LoVo (cell line): ENCODE data around the gene APOA5.
"Not testable (repeated sequence)": the region's sequence is repeated elsewhere in the genome, so short reads cannot be mapped to it uniquely, and the experiment has no call there.

Experiments
- DNase-seq: peaks from one replicate; pipeline ENCODE4 v3.0.0-alpha.2; 2016; ENCODE audit warnings: low spot score

Gene APOA5, protein sequence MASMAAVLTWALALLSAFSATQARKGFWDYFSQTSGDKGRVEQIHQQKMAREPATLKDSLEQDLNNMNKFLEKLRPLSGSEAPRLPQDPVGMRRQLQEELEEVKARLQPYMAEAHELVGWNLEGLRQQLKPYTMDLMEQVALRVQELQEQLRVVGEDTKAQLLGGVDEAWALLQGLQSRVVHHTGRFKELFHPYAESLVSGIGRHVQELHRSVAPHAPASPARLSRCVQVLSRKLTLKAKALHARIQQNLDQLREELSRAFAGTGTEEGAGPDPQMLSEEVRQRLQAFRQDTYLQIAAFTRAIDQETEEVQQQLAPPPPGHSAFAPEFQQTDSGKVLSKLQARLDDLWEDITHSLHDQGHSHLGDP

DNA sequence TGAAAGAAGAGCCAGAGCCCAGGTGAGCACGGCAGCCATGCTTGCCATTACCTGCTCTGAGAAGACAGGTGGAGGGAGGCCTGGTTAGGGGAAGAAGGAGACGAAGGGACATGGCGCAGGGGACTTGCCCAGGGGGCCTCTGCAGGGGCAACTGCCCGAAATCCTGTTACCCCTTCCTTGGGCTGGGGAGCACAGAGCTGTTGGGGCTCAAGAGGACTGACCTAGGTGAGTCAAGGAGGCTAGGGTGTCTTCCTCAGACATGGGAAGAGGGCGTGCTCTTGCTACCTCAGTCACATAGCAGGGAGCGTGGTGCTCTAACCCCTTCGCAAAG, at the start of gene APOA5:
APOA5 (minus strand) TSS at position 67 of the 331 bp plus-strand sequence; CDS start at position 48, 19 bp downstream.
- no peak for DNase-seq

DNA sequence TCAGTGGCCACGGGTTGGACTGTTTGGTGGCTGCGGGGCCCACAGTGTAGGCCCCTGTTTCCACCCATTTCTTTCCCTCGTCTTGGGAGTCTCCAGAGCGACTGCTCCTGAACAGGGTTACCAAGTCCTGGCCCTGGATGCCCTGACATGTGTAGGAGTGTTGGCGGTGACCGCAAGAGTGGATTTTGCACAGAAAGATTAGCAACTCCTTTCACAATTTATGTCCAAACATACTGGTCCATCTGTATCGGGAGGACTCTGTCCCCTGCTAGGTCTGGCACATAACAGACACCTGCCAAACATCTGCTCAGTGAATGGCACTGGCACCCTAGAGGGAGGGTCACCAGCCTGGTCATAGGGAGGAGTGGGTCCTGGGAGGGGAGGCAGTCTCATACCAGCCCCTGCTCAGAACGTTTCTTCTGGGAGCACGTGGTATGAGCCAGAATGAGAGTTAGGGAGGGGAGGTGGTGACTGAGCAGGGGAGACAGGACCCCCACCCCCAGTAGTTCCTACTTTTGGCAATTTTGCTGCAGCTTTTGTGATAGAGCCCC, 49.1 kb upstream of the APOA5 start:
- no peak for DNase-seq

DNA sequence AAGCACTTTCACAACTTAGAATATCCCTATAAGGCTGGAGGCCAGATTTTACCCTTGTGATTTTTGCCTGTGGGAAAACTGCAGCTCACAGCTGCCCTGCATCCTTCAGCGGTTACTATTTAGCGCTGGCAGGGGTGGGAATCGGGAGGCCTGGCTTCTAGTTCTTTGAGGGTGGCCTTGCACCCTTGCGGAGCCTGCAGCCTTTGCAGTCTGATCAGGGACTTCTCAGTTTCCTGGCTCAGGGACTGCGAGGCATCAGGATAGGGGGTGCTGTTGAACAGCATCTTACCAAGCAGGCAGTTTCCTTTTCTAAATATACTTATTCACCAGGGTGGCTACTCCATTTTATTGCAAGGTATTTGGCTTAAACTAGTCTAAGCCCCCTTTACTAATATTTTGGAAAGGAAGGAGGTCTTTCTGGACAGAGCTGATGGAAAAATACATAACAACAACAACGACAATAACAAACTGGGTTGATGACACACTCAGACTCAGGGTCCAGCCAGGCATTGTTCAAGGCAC, 48.6 kb upstream of the APOA5 start:
- no peak for DNase-seq

DNA sequence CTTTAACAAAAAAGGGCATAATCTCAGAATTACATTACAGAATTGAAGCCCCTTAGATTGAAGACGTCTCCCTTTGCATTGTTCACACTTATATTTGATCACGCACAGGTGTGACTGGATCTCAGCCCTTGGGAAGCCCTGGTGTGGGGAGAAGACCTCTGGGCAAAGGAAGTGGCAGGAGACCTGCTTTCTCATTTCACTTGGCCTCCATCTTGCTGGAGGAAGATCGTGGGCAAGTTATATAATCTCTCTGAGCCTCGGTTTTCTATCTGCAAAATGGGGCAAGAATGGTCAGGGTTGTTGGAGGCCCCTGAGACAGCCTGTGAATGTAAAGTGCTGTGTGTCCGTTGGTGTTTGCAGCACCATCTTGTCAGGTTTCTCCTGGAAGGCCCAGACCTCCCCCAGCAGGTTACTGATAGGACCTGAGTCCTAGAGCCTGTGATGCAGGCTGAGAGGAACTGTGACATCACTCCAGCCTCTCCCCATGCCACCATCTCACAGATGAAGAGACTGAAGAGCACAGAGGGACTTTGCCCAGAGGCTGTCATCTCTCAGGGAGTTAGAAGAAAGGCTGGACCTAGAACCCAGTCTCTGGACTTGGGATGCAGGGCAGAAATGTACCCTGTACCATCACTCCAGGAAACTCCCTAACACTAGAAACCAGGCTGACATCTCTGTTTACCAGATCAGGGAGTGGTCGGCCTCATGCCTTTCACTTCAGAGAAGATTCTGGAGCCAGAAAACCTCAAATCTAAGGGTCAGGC, 46.8 kb upstream of the APOA5 start:
- DNase-seq: no peak

DNA sequence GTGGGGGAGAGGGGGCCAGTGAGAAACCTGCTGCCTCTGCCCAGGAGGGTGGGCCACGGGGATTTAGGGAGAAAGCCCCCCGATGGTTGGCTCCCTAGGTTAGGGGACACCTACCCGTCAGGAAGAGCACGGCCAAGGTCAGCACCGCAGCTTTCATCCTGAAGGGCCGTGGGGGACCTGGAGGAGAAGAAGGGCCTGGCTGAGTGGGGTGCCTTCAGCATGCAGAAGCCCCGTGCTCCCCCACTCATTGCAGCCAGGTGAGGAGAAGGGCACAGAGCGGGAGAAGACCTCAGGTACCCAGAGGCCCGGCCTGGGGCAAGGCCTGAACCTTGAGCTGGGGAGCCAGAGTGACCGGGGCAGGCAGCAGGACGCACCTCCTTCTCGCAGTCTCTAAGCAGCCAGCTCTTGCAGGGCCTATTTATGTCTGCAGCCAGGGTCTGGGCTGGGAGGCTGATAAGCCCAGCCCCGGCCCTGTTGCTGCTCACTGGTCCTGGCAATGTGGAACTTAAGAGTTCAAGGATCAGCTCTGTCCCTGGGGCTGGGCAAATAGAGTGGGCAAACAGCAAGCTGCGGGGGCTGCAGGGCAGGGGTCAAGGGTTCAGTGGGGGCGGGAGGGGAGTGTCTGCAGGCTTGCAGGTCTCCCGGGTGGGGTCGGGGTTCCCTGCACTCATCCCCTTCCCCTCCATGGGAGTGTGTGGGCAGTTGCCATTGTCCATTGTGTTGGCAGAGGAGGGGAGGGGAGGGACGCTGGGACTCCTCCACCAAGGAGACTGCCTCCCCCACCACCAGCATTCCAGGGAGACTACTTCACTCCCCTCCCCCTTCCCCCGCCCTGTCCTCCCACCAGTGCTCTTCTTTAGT, 45.8 kb upstream of the APOA5 start, which contains the start of gene APOA1:
APOA1 (minus strand) TSS at position 392 of the 861 bp plus-strand sequence; CDS start at position 157, 235 bp downstream.
- DNase-seq: no peak

DNA sequence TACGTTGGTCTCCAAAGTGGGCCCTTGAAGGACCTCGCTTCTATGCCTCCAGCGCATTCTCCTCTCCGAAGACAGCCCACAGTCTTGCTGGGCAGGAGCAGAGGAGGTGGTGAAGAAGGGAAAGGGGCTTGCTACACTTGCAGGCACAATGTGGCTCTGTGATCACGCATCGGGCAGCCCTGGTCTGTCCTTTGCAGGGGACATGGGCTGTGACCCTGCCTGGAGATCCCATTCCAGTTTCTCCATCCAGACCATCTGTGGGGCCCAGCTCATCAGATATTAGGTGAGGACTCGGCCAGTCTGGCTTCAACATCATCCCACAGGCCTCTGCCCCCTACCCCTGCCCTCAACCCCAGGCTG, 44.9 kb upstream of the APOA5 start:
- DNase-seq: no peak

DNA sequence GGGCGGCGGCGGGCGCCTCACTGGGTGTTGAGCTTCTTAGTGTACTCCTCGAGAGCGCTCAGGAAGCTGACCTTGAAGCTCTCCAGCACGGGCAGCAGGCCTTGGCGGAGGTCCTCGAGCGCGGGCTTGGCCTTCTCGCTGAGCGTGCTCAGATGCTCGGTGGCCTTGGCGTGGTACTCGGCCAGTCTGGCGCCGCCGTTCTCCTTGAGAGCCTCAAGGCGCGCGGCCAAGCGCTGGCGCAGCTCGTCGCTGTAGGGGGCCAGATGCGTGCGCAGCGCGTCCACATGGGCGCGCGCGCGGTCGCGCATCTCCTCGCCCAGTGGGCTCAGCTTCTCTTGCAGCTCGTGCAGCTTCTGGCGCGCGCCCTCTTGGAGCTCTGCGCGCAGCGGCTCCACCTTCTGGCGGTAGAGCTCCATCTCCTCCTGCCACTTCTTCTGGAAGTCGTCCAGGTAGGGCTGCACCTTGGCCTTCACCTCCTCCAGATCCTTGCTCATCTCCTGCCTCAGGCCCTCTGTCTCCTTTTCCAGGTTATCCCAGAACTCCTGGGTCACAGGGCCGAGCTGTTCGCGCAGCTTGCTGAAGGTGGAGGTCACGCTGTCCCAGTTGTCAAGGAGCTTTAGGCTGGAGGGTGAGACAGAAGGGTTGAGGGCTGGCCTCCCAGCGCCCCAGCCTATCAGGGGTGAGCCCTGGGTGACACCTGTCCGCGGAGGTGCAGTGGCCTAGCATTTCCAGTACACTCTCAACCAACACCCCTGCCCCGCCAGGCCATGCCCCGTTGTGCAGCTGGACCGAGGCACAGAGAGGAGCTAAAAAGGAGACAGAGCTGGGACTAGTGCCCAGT, 44.3 kb upstream of the APOA5 start:
- peak; percentile 90 for DNase-seq

DNA sequence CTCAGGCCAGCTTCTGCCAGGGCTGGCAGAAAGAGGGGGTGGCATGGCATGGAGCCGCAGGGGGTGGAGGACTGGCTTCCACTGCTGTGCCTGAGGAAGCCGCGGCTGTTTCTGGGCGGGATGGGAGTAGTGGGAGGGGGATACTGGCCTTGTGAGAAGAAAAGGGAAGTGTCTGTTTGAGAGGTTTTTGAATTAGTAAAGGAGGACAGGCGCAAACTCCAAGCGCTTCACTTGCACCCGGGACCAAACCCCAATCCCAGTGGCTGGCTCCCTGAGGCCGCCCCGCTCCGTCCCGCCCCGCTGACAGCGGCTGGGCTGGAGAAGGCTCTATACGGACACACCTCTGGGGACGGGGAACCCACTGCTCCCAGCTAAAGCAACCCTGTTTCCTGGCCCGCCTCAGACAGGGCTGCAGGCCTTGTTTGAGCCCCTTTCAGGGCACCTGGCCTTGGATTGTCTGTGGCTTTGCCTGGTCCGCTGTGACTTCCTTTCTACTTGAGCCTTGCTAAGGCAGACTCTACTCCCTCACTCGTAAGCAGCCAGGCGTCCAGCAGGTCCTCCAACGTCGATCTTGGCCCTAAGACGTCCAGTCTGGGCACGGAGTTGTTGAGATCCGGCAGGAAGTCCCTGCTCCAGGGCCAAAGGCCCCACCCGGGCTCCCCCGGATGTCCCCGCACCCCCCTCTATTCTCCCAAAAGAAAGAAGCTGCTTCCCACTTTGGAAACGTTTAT, 43.5 kb upstream of the APOA5 start:
- no peak for DNase-seq

DNA sequence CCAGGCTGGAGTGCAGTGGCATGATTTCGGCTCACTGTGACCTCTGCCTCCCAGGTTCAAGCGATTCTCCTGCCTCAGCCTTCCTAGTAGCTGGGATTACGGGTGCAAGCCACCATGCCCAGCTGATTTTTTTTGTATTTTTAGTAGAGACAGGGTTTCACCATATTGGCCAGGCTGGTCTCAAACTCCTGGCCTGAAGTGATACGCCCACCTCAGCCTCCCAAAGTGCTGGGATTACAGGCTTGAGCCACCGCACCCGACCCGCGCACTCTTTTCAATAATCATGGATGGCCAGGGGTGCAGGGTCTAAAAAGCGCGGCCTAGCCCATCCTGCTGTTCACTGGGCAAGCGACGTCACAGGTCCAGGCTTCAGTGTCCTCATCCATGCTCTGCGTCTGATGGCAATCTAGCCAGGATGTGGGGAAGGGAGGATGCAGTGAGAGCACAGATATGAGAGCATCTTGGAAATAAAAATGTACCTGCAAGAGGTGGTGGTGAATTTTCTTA, 42.9 kb upstream of the APOA5 start:
- not testable (repeated sequence) for DNase-seq

DNA sequence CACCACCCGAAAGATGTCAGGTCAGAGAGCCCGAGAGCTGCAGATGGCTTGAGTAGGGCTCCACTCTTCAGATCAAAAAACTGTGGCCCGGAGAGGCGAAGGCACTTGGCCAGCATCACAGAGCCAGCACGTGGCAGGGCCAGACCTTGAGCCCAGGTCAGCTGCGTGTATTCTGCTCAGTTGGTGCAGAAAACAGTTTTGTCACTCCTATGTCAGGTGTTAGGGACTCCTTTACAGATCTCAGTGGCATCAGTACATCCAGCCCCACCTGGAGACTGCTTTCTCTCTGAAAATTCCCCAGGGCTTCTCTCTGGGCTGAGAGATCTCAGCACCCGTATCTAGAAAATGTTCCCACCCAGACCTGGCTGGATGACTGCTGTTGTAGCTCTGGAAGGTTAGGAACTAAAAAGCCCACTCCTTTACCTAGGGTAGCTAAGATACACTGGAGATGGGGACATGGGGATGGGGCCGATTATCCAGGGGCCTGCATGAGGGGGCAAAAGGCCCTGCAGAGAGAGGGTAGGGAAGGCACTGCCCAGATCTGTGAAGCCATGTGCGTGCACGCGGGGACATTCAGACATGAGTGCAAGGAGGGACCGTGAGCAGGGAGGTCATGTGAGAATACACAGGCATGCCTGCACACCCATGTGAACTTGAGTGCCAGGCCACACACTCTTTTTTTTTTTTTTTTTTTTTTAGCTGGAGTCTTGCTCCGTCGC, 42.3 kb upstream of the APOA5 start:
- no peak for DNase-seq

DNA sequence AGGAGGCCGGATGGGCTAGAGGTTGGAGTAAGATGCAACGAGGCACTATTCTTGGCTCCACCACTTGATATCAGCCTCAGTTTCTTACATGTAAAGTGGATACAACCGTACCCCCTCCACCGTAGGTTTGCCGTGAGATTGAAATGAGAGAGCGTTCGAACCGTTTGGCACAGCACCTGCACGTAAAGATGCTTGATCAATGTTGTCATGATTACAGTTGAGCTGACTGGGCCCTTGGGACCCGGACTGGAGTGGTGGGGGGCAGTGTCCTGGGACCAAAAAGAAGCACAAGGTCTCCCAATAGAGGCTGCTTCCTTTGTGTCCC, 41.8 kb upstream of the APOA5 start:
- no peak for DNase-seq

DNA sequence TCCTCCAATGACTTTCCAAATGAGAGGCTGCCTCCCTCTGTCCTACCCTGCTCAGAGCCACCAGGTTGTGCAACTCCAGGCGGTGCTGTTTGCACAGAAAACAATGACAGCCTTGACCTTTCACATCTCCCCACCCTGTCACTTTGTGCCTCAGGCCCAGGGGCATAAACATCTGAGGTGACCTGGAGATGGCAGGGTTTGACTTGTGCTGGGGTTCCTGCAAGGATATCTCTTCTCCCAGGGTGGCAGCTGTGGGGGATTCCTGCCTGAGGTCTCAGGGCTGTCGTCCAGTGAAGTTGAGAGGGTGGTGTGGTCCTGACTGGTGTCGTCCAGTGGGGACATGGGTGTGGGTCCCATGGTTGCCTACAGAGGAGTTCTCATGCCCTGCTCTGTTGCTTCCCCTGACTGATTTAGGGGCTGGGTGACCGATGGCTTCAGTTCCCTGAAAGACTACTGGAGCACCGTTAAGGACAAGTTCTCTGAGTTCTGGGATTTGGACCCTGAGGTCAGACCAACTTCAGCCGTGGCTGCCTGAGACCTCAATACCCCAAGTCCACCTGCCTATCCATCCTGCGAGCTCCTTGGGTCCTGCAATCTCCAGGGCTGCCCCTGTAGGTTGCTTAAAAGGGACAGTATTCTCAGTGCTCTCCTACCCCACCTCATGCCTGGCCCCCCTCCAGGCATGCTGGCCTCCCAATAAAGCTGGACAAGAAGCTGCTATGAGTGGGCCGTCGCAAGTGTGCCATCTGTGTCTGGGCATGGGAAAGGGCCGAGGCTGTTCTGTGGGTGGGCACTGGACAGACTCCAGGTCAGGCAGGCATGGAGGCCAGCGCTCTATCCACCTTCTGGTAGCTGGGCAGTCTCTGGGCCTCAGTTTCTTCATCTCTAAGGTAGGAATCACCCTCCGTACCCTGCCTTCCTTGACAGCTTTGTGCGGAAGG, 40.9 kb upstream of the APOA5 start:
- DNase-seq: no peak

DNA sequence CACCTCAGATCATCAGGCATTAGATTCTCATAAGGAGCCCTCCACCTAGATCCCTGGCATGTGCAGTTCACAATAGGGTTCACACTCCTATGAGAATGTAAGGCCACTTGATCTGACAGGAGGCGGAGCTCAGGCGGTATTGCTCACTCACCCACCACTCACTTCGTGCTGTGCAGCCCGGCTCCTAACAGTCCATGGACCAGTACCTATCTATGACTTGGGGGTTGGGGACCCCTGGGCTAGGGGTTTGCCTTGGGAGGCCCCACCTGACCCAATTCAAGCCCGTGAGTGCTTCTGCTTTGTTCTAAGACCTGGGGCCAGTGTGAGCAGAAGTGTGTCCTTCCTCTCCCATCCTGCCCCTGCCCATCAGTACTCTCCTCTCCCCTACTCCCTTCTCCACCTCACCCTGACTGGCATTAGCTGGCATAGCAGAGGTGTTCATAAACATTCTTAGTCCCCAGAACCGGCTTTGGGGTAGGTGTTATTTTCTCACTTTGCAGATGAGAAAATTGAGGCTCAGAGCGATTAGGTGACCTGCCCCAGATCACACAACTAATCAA, 40.2 kb upstream of the APOA5 start:
- DNase-seq: no peak

DNA sequence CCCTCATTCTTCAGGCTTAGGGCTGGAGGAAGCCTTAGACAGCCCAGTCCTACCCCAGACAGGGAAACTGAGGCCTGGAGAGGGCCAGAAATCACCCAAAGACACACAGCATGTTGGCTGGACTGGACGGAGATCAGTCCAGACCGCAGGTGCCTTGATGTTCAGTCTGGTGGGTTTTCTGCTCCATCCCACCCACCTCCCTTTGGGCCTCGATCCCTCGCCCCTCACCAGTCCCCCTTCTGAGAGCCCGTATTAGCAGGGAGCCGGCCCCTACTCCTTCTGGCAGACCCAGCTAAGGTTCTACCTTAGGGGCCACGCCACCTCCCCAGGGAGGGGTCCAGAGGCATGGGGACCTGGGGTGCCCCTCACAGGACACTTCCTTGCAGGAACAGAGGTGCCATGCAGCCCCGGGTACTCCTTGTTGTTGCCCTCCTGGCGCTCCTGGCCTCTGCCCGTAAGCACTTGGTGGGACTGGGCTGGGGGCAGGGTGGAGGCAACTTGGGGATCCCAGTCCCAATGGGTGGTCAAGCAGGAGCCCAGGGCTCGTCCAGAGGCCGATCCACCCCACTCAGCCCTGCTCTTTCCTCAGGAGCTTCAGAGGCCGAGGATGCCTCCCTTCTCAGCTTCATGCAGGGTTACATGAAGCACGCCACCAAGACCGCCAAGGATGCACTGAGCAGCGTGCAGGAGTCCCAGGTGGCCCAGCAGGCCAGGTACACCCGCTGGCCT, 38.7 kb upstream of the APOA5 start:
- DNase-seq: no peak

DNA sequence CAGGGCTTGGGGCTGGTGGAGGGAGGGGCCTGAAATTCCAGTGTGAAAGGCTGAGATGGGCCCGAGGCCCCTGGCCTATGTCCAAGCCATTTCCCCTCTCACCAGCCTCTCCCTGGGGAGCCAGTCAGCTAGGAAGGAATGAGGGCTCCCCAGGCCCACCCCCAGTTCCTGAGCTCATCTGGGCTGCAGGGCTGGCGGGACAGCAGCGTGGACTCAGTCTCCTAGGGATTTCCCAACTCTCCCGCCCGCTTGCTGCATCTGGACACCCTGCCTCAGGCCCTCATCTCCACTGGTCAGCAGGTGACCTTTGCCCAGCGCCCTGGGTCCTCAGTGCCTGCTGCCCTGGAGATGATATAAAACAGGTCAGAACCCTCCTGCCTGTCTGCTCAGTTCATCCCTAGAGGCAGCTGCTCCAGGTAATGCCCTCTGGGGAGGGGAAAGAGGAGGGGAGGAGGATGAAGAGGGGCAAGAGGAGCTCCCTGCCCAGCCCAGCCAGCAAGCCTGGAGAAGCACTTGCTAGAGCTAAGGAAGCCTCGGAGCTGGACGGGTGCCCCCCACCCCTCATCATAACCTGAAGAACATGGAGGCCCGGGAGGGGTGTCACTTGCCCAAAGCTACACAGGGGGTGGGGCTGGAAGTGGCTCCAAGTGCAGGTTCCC, 38.0 kb upstream of the APOA5 start, which contains the start of gene APOC3:
APOC3 (plus strand) TSS at position 383 of the 659 bp plus-strand sequence. CDS start 676 bp downstream, outside the sequence.
- no peak for DNase-seq

DNA sequence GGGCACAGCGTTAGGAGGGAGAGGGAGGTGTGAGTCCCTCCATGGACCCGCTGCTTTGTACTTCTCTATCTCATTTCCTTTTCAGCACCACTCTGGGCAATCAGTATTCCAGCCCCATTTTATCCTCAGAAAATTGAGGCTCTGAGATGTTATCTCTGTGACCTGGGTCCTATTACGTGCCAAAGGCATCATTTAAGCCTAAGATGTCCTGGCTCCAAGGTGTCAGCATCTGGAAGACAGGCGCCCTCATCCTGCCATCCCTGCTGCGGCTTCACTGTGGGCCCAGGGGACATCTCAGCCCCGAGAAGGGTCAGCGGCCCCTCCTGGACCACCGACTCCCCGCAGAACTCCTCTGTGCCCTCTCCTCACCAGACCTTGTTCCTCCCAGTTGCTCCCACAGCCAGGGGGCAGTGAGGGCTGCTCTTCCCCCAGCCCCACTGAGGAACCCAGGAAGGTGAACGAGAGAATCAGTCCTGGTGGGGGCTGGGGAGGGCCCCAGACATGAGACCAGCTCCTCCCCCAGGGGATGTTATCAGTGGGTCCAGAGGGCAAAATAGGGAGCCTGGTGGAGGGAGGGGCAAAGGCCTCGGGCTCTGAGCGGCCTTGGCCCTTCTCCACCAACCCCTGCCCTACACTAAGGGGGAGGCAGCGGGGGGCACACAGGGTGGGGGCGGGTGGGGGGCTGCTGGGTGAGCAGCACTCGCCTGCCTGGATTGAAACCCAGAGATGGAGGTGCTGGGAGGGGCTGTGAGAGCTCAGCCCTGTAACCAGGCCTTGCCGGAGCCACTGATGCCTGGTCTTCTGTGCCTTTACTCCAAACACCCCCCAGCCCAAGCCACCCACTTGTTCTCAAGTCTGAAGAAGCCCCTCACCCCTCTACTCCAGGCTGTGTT, 37.2 kb upstream of the APOA5 start:
- DNase-seq: no peak
